ENCODE results near the gene MAP6D1. TPM values are rescaled to one million over a fixed set of nuclear protein-coding genes. Genes with fewer than 3 reads are reported as not detected.

MAP6D1 gene
- total RNA-seq (1 to 10 TPM in 7 of 9 donors, under 1 TPM in 1, not detected in 1; 0.52 to 3.0 (median 1.7) TPM), polyA plus RNA-seq (1 to 10 TPM in 1 of 3 donors, under 1 TPM in 1, not detected in 1; 0.27 to 2.5 TPM)
- long read RNA-seq, donor 1, partial matches to known transcripts, result 0 of 1 reads
- long read RNA-seq, donor 1, other reads (novel, unspliced or antisense), result 0 of 1 reads
- long read RNA-seq, donor 2, result 0 reads
- long read RNA-seq, donor 3, result 0 reads
- long read RNA-seq, donor 4, result 0 reads
- long read RNA-seq, donor 5, partial matches to known transcripts, result 0 of 2 reads
- long read RNA-seq, donor 5, other reads (novel, unspliced or antisense), result 0 of 2 reads
- long read RNA-seq, donor 6, result 0 reads
- long read RNA-seq, donor 7, result 0 reads
- long read RNA-seq, donor 8, result 0 reads
- long read RNA-seq, donor 9, partial matches to known transcripts, result 0 of 1 reads
- long read RNA-seq, donor 9, other reads (novel, unspliced or antisense), result 0 of 1 reads
- long read RNA-seq, donor 10, result 0 reads

- TF ChIP-seq CTCF (IDR thresholded peaks at IDR 0.05) (peak in 4 of 6 experiments; percentile 15 to 31 (median 23)), POLR2A (IDR thresholded peaks at IDR 0.05) (no peak)
- intact Hi-C loops (cut with DNase I), result loop anchor here (5.0 to 10.0 kb wide), 2 partner anchors 59 to 62 kb away; partner anchors contain the start of gene PARL (in 1 of the 2)
- peak; percentile 38 to 63 (median 56) for DNase-seq
- Histone ChIP-seq H3K36me3 (replicated peaks in 1 of 2) (peaks cover 0 to 5% of the 10 kb centered on the region in 2 donors), H3K4me3 (peak within 1 kb of the TSS in 2 of 4 donors; percentile 13 to 72), H3K4me1 (replicated peaks in 1 of 2) (peaks cover 16 to 24% of the 10 kb centered on the region in 2 donors), H3K9me3 (replicated peaks in 1 of 3) (no peaks in the 10 kb centered on the region), H3K27me3 (no peaks in the 10 kb centered on the region), H3K27ac (peak within 1 kb of the TSS in 3 of 5 donors; percentile 51 to 59 (median 54))
- 2 to 4% (median 2%) methylated on average over 23 to 69 of the region's 69 CpGs for WGBS, 4 donors
Observed at GRCh38 chr3:183825456-183826161, at the start of gene MAP6D1. Gene MAP6D1, minus strand, starts transcription at chr3:183825577. Its CDS starts 30 bp downstream, at chr3:183825547.

GRCh38 chr3:183873914-183874313, 48.5 kb upstream of the MAP6D1 start:
- Histone ChIP-seq H3K27me3 (no peaks in the 10 kb centered on the region), H3K4me3 (no peak overlapping the region), H3K27ac (no peak overlapping the region), H3K36me3 (replicated peaks in 1 of 2) (no peaks in the 10 kb centered on the region), H3K9me3 (replicated peaks in 1 of 3) (no peaks in the 10 kb centered on the region), H3K4me1 (replicated peaks in 1 of 2) (peaks cover 2 to 35% of the 10 kb centered on the region in 2 donors)
- intact Hi-C loops (cut with DNase I), result no loop called here
- 69 to 71% (median 70%) methylated on average over 3 of the region's 3 CpGs for WGBS, 4 donors
- DNase-seq, result no peak
- TF ChIP-seq CTCF (IDR thresholded peaks at IDR 0.05), result no peak
- TF ChIP-seq POLR2A (IDR thresholded peaks at IDR 0.05), result no peak

DNA sequence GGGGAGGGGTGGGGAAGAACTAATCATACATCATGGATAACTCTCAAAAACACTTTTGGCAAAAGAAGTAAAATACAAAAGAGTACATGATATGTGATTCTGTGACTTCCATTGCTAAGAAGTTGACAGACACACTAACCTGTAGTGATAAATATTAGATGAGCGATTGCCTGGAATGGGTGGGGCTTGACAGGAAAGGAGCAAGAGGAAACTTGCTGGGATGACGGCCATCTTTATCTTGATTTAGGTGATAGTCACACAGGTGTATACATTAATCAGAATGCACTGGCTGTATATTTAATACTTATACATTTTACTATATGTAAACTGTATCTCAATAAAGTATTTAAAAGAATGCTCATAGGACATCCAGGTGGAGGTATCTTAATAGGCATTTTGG, 46.2 kb upstream of the MAP6D1 start:
- no peak overlapping the region for H3K4me3 ChIP-seq
- no peak for DNase-seq
- TF ChIP-seq CTCF (IDR thresholded peaks at IDR 0.05) (no peak), POLR2A (IDR thresholded peaks at IDR 0.05) (no peak)
- H3K36me3 ChIP-seq (replicated peaks in 1 of 2), result peaks cover 0 to 13% of the 10 kb centered on the region in 2 donors
- WGBS, 4 donors, result 72 to 88% (median 77%) methylated on average over 2 of the region's 2 CpGs
- intact Hi-C loops (cut with DNase I), result no loop called here
- peaks cover 2 to 39% of the 10 kb centered on the region in 2 donors for H3K4me1 ChIP-seq (replicated peaks in 1 of 2)
- H3K9me3 ChIP-seq (replicated peaks in 1 of 3), result no peaks in the 10 kb centered on the region
- no peaks in the 10 kb centered on the region for H3K27me3 ChIP-seq
- H3K27ac ChIP-seq, result no peak overlapping the region

- whole genome bisulfite sequencing, 4 donors, result 87 to 90% (median 89%) methylated on average over 3 of the region's 3 CpGs
- no peak for DNase-seq
- intact Hi-C loops (cut with DNase I), result no loop called here
Observed at GRCh38 chr3:183870563-183870962, 45.2 kb upstream of the MAP6D1 start.

More at GRCh38 chr3:183870563-183870962, 45.2 kb upstream of the MAP6D1 start:
- peaks cover 2 to 39% of the 10 kb centered on the region in 2 donors for H3K4me1 ChIP-seq (replicated peaks in 1 of 2)
- no peak for TF ChIP-seq POLR2A (IDR thresholded peaks at IDR 0.05)
- TF ChIP-seq CTCF (IDR thresholded peaks at IDR 0.05), result no peak
- H3K27me3 ChIP-seq, result no peaks in the 10 kb centered on the region
- no peak overlapping the region for H3K27ac ChIP-seq
- no peak overlapping the region for H3K4me3 ChIP-seq
- peaks cover 0 to 23% of the 10 kb centered on the region in 2 donors for H3K36me3 ChIP-seq (replicated peaks in 1 of 2)
- no peaks in the 10 kb centered on the region for H3K9me3 ChIP-seq (replicated peaks in 1 of 3)

Data from adrenal gland (tissue), 19 donors.